Fibroblast of peridontal ligament (primary cell): ENCODE data around the gene ZNF280D.

Source experiments
- DNase-seq: peaks from one replicate; pipeline ENCODE4 v3.0.0-alpha.2; 2010; ENCODE audit errors: extremely low read depth

Gene ZNF280D

GRCh38 chr15:56640127-56640526, 93.2 kb downstream of the ZNF280D start:
- DNase-seq: no peak

GRCh38 chr15:56639631-56640030, 93.7 kb downstream of the ZNF280D start:
- DNase-seq: no peak

GRCh38 chr15:56631765-56632164, 101.5 kb downstream of the ZNF280D start:
- DNase-seq: no peak

GRCh38 chr15:56628893-56629532, 104.3 kb downstream of the ZNF280D start:
- no peak for DNase-seq

- DNase-seq: no peak
Observed at GRCh38 chr15:56619887-56620286, 113.4 kb downstream of the ZNF280D start.

GRCh38 chr15:56617628-56618027, 115.7 kb downstream of the ZNF280D start:
- DNase-seq: no peak

- no peak for DNase-seq
Observed at GRCh38 chr15:56616551-56616950, 116.8 kb downstream of the ZNF280D start.

GRCh38 chr15:56613811-56614210, 119.5 kb downstream of the ZNF280D start:
- no peak for DNase-seq

- no peak for DNase-seq
Observed at GRCh38 chr15:56608993-56609392, 124.3 kb downstream of the ZNF280D start.

GRCh38 chr15:56608140-56608778, 125.0 kb downstream of the ZNF280D start:
- peak; percentile 63 for DNase-seq

GRCh38 chr15:56602253-56602652, 131.1 kb downstream of the ZNF280D start:
- no peak for DNase-seq

- DNase-seq: no peak
Observed at GRCh38 chr15:56600380-56600779, 132.9 kb downstream of the ZNF280D start.

GRCh38 chr15:56598991-56599390, 134.3 kb downstream of the ZNF280D start:
- peak; percentile 83 for DNase-seq

GRCh38 chr15:56587686-56588085, 145.6 kb downstream of the ZNF280D start:
- peak; percentile 35 for DNase-seq

- no peak for DNase-seq
Observed at GRCh38 chr15:56586206-56586605, 147.1 kb downstream of the ZNF280D start.

GRCh38 chr15:56582785-56583184, 150.5 kb downstream of the ZNF280D start:
- DNase-seq: no peak
